ENCODE data around the gene CEP164. TPM values are rescaled to one million over a fixed set of nuclear protein-coding genes. Genes with fewer than 3 reads are reported as not detected.

CEP164 gene
- total and polyA plus RNA-seq, 2 experiments from 2014 or later, result 13.9 to 23.8 TPM

DNA sequence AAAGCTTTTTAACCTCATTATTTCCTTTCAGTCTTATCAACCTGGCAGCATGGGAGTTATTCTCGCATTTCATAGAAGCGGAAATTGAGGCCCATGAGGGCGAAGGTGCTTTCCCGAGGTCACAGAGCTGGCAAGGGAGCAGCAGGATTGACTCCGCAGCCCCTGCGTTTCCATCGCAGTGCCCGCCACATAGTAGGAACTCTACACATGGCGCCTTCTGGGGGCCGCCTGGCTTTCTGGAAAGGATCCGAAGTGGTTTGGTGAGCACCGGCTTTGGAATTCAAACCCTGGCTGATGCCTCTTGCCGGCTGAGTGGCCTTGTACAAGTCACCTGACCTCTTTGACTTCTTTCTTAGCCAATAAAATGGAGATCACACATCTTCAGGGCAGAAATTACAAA lies 93.4 kb downstream of the CEP164 start (continued):
- TF ChIP-seq, protein P1, sequence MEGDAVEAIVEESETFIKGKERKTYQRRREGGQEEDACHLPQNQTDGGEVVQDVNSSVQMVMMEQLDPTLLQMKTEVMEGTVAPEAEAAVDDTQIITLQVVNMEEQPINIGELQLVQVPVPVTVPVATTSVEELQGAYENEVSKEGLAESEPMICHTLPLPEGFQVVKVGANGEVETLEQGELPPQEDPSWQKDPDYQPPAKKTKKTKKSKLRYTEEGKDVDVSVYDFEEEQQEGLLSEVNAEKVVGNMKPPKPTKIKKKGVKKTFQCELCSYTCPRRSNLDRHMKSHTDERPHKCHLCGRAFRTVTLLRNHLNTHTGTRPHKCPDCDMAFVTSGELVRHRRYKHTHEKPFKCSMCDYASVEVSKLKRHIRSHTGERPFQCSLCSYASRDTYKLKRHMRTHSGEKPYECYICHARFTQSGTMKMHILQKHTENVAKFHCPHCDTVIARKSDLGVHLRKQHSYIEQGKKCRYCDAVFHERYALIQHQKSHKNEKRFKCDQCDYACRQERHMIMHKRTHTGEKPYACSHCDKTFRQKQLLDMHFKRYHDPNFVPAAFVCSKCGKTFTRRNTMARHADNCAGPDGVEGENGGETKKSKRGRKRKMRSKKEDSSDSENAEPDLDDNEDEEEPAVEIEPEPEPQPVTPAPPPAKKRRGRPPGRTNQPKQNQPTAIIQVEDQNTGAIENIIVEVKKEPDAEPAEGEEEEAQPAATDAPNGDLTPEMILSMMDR (conservative IDR thresholded peaks at IDR 0.05; ENCODE audit: low read depth in 2 of 2), result no peak
- TF ChIP-seq, protein P2, sequence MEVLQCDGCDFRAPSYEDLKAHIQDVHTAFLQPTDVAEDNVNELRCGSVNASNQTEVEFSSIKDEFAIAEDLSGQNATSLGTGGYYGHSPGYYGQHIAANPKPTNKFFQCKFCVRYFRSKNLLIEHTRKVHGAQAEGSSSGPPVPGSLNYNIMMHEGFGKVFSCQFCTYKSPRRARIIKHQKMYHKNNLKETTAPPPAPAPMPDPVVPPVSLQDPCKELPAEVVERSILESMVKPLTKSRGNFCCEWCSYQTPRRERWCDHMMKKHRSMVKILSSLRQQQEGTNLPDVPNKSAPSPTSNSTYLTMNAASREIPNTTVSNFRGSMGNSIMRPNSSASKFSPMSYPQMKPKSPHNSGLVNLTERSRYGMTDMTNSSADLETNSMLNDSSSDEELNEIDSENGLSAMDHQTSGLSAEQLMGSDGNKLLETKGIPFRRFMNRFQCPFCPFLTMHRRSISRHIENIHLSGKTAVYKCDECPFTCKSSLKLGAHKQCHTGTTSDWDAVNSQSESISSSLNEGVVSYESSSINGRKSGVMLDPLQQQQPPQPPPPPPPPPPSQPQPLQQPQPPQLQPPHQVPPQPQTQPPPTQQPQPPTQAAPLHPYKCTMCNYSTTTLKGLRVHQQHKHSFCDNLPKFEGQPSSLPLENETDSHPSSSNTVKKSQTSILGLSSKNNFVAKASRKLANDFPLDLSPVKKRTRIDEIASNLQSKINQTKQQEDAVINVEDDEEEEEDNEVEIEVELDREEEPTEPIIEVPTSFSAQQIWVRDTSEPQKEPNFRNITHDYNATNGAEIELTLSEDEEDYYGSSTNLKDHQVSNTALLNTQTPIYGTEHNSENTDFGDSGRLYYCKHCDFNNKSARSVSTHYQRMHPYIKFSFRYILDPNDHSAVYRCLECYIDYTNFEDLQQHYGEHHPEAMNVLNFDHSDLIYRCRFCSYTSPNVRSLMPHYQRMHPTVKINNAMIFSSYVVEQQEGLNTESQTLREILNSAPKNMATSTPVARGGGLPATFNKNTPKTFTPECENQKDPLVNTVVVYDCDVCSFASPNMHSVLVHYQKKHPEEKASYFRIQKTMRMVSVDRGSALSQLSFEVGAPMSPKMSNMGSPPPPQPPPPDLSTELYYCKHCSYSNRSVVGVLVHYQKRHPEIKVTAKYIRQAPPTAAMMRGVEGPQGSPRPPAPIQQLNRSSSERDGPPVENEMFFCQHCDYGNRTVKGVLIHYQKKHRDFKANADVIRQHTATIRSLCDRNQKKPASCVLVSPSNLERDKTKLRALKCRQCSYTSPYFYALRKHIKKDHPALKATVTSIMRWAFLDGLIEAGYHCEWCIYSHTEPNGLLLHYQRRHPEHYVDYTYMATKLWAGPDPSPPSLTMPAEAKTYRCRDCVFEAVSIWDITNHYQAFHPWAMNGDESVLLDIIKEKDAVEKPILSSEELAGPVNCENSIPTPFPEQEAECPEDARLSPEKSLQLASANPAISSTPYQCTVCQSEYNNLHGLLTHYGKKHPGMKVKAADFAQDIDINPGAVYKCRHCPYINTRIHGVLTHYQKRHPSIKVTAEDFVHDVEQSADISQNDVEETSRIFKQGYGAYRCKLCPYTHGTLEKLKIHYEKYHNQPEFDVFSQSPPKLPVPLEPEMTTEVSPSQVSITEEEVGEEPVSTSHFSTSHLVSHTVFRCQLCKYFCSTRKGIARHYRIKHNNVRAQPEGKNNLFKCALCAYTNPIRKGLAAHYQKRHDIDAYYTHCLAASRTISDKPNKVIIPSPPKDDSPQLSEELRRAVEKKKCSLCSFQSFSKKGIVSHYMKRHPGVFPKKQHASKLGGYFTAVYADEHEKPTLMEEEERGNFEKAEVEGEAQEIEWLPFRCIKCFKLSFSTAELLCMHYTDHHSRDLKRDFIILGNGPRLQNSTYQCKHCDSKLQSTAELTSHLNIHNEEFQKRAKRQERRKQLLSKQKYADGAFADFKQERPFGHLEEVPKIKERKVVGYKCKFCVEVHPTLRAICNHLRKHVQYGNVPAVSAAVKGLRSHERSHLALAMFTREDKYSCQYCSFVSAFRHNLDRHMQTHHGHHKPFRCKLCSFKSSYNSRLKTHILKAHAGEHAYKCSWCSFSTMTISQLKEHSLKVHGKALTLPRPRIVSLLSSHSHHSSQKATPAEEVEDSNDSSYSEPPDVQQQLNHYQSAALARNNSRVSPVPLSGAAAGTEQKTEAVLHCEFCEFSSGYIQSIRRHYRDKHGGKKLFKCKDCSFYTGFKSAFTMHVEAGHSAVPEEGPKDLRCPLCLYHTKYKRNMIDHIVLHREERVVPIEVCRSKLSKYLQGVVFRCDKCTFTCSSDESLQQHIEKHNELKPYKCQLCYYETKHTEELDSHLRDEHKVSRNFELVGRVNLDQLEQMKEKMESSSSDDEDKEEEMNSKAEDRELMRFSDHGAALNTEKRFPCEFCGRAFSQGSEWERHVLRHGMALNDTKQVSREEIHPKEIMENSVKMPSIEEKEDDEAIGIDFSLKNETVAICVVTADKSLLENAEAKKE (CRISPR knock-in tag; IDR thresholded peaks at IDR 0.05), result no peak
- no peak for TF ChIP-seq JUNB (IDR thresholded peaks at IDR 0.05; ENCODE audit: unreplicated experiment)

DNA sequence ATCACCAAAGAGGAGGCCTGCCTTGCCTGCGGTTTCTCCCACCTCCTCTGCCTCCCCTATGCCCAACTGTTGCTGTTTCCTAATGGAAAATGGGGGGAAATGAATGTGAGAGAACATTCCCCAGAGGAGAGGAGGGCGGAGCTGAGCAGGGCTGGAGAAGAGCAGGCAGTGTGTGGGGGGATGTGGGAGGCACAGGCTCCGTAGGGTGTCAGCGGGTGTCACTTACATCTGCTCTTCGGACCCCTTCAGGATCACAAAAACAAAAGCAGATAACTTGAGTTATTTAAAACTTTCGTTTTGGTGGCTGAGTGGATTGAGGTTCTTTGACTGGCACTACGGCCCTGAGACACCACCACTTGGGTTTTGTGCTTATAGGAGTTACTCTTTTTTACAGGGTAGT lies 93.8 kb downstream of the CEP164 start:
- DNase-seq (ENCODE audit: low spot score), result no peak
- Histone ChIP-seq H3K4me2 (no peak overlapping the region), H3K27me3 (ENCODE audit: insufficient read depth) (no peaks in the 10 kb centered on the region), H2AFZ (no peak overlapping the region), H3K79me2 (replicated peaks; ENCODE audit: insufficient read depth) (no peaks in the 10 kb centered on the region), H3F3A (replicated peaks; ENCODE audit: low read depth) (no peaks in the 10 kb centered on the region), H3K4me3 (no peak overlapping the region), H3K36me3 (ENCODE audit: insufficient read depth) (no peaks in the 10 kb centered on the region), H3K27ac (ENCODE audit: low read depth) (no peak overlapping the region), H3K9me2 (ENCODE audit: insufficient read depth) (no peaks in the 10 kb centered on the region), H3K4me1 (ENCODE audit: insufficient read depth) (0 out of 2 replicates have a peak, but pooled peaks cover 2% of the 10 kb centered on the region), H4K20me1 (replicated peaks; ENCODE audit: insufficient read depth) (no peaks in the 10 kb centered on the region)
- Mint-ChIP-seq H3K4me3 (no peak overlapping the region), H3K9me3 (no peaks in the 10 kb centered on the region), H3K36me3 (ENCODE audit: low read depth) (no peaks in the 10 kb centered on the region), H3K27me3 (ENCODE audit: insufficient read depth, low read depth, poor library complexity) (peaks cover 15% of the 10 kb centered on the region), H3K4me1 (peaks cover 5% of the 10 kb centered on the region; the same call in 2 of the 3 replicates), H3K27ac (no peak overlapping the region)
- no peak for ATAC-seq
- no peak for TF ChIP-seq NANOG (IDR thresholded peaks at IDR 0.05; ENCODE audit: borderline replicate concordance)
- no peak for TF ChIP-seq EZH2 (IDR thresholded peaks at IDR 0.05; ENCODE audit: low read depth, unreplicated experiment)
- TF ChIP-seq, protein P2 (CRISPR knock-in tag; IDR thresholded peaks at IDR 0.05), result no peak
- no peak for TF ChIP-seq CREB1 (CRISPR knock-in tag; IDR thresholded peaks at IDR 0.05; ENCODE audit: low read depth)
- no peak for TF ChIP-seq EZH2phosphoT487 (IDR thresholded peaks at IDR 0.05; ENCODE audit: unreplicated experiment)
- TF ChIP-seq JUNB (IDR thresholded peaks at IDR 0.05; ENCODE audit: unreplicated experiment), result no peak
- TF ChIP-seq POLR2AphosphoS5 (IDR thresholded peaks at IDR 0.05; ENCODE audit: low read depth), result no peak
